Vagina (tissue), 2 donors: ENCODE measurements around the gene SYT1.

Experiments used
- CTCF ChIP-seq, 3 experiments: fragments of 450-650 bp in 2 of 3; fragments of 200-600 bp in 1 of 3; sonication (generic) in 1 of 3; IDR thresholded peaks; one replicate each; pipeline ENCODE4 v1.5.1; 2017 to 2019; ENCODE audit warnings: antibody characterized with exemption in 3 of 3, mild to moderate bottlenecking in 2 of 3, moderate library complexity in 2 of 3
- POLR2AphosphoS5 ChIP-seq, 2 donors: sonication (generic); formaldehyde crosslinking; IDR thresholded peaks; one replicate each; pipeline ENCODE4 v1.9.0; 2017; ENCODE audit warnings: antibody characterized with exemption in 2 of 2, mild to moderate bottlenecking in 2 of 2, low read depth in 1 of 2; ENCODE audit not compliant: insufficient read depth in 1 of 2

DNA sequence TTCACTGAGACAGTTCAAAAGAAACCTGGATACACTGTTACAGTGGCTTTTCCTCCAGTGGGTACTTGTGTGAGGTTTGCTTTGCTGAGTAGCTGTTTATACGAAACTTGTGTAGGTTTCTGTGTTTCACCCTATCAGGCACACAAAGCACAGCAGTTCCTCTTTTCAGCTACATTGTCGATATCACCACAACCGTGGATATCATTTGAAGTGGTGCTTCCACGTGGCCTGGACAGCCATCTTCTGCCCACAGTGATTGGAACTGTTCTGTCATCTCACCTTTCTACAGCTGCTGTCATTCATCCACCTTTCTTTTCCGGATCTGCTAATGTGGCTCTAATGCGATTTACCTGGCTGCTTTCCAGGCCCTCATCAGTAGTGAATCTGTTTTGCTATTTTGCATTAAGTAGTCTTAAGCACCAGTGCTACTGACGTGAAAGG, 368.8 kb downstream of the SYT1 start:
- no peak for TF ChIP-seq CTCF (IDR thresholded peaks at IDR 0.05)
- TF ChIP-seq POLR2AphosphoS5 (IDR thresholded peaks at IDR 0.05; ENCODE audit: insufficient read depth in 1 of 2, low read depth in 1 of 2): no peak
